Sigmoid colon (tissue), 4 donors: ENCODE measurements around the gene LIPG.

Experiments
- POLR2AphosphoS5 ChIP-seq, 4 donors: sonication (generic); formaldehyde crosslinking; IDR thresholded peaks; one replicate each; pipeline ENCODE4 v1.6.1; 2017; ENCODE audit warnings: antibody characterized with exemption in 4 of 4
- TF ChIP-seq, protein P1 (sequence below), 4 experiments: fragments of 450-650 bp in 3 of 4; fragments of 200-600 bp in 1 of 4; IDR thresholded peaks; one replicate each; pipeline ENCODE4 v1.5.1; 2016 to 2019; ENCODE audit warnings: antibody characterized with exemption in 4 of 4, mild to moderate bottlenecking in 3 of 4, moderate library complexity in 2 of 4

- TF ChIP-seq, protein P1, sequence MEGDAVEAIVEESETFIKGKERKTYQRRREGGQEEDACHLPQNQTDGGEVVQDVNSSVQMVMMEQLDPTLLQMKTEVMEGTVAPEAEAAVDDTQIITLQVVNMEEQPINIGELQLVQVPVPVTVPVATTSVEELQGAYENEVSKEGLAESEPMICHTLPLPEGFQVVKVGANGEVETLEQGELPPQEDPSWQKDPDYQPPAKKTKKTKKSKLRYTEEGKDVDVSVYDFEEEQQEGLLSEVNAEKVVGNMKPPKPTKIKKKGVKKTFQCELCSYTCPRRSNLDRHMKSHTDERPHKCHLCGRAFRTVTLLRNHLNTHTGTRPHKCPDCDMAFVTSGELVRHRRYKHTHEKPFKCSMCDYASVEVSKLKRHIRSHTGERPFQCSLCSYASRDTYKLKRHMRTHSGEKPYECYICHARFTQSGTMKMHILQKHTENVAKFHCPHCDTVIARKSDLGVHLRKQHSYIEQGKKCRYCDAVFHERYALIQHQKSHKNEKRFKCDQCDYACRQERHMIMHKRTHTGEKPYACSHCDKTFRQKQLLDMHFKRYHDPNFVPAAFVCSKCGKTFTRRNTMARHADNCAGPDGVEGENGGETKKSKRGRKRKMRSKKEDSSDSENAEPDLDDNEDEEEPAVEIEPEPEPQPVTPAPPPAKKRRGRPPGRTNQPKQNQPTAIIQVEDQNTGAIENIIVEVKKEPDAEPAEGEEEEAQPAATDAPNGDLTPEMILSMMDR (IDR thresholded peaks at IDR 0.05), result no peak
- no peak for TF ChIP-seq POLR2AphosphoS5 (IDR thresholded peaks at IDR 0.05)
These were observed 49.5 kb downstream of the LIPG start for GRCh38 chr18:49611316-49611715.
